Measurements from ENCODE around the gene PTGIR. TPM values are rescaled to one million over a fixed set of nuclear protein-coding genes. Genes with fewer than 3 reads are reported as not detected.

The PTGIR gene
- total and polyA plus RNA-seq, 10 of the 15 experiments (the other 5 are each of a cell fraction or from before 2014, with no cell fraction given): 0.34 to 29.1 (median 9.9) TPM

GRCh38 chr19:46601318-46602224 is 23.3 kb downstream of the PTGIR start, which contains the start of gene CALM3:
Gene CALM3, plus strand, starts transcription at chr19:46601330. Its CDS starts 105 bp downstream, at chr19:46601435.
- ChIA-PET CTCF (interaction anchor here (0.8 to 5.6 kb wide), 6 partner anchors 13 to 585 kb away, joined by 3 to 73 read pairs (median 19); partner anchors contain the start of gene DACT3), POLR2A (interaction anchor here (0.6 to 7.3 kb wide), 15 partner anchors 11 to 959 kb away, joined by 3 to 72 read pairs (median 5); partner anchors contain the start of genes DACT3, IRF2BP1 and PTGIR), RAD21 (ENCODE audit: unreplicated experiment) (interaction anchor here (0.9 to 4.7 kb wide), 8 partner anchors 11 to 143 kb away, joined by 3 to 48 read pairs (median 8); partner anchors contain the start of genes DACT3 and PRKD2), SMC1A (ENCODE audit: uncharacterized antibody, unreplicated experiment) (interaction anchor here (0.6 to 4.7 kb wide), 6 partner anchors 14 to 60 kb away, joined by 3 to 83 read pairs (median 4); partner anchors contain the start of gene DACT3)
- Histone ChIP-seq H3K79me2 (ENCODE audit: control insufficient read depth, insufficient read depth, low read length) (peaks cover 49% of the 10 kb centered on the region), H3K4me2 (ENCODE audit: control insufficient read depth, insufficient read depth) (peak within 1 kb of the TSS; percentile 93), H3K9me3 (replicated peaks; ENCODE audit: control insufficient read depth, insufficient read depth, low read length) (peaks cover 7% of the 10 kb centered on the region; the same call in 2 of the 3 replicates), H3K27me3 (replicated peaks in 1 of 2; ENCODE audit: control insufficient read depth in 2 of 2, insufficient read depth in 2 of 2, low read length in 1 of 2) (no peaks in the 10 kb centered on the region), H2AFZ (ENCODE audit: control insufficient read depth, low read depth, low read length) (peak within 1 kb of the TSS; percentile 97), H3K36me3 (ENCODE audit: control insufficient read depth in 2 of 2, insufficient read depth in 2 of 2, low read length in 1 of 2) (peaks cover 11% of the 10 kb centered on the region in 2 experiments), H3K4me3 (peak within 1 kb of the TSS; percentile 99), H3K4me1 (ENCODE audit: control insufficient read depth, insufficient read depth, low read length) (peaks cover 12% of the 10 kb centered on the region), H4K20me1 (ENCODE audit: control insufficient read depth, insufficient read depth) (peaks cover 8% of the 10 kb centered on the region), H3K27ac (ENCODE audit: control insufficient read depth, insufficient read depth) (peak within 1 kb of the TSS; percentile 98), H3K9ac (ENCODE audit: control insufficient read depth, insufficient read depth, low read length) (peak within 1 kb of the TSS; percentile 99)
- in situ Hi-C loops (cut with MboI): no loop called here
- TSS peak; percentile 74 for BruUV-seq (replicated peaks)
- FAIRE-seq (no peak), DNase-seq (ENCODE audit: low read depth, low spot score) (no peak), ATAC-seq (peak; percentile 2; the same call in 2 of the 3 replicates)
- under 1% methylated on average over 38 of the region's 51 CpGs for WGBS (ENCODE audit: insufficient coverage, insufficient replicate concordance, low lambda C conversion rate, missing lambda C conversion rate)
- intact Hi-C loops (cut with micrococcal nuclease; ENCODE audit: unreplicated experiment): no loop called here
- TF ChIP-seq STAT1 (conservative IDR thresholded peaks at IDR 0.05): no peak
- TF ChIP-seq SIN3A (IDR thresholded peaks at IDR 0.05; ENCODE audit: low read depth, low read length): 0 out of 2 replicates have a peak, but pooled peaks have one; percentile 8
- 0 out of 2 replicates have a peak, but pooled peaks have one; percentile 0 for TF ChIP-seq MAX (IDR thresholded peaks at IDR 0.05; ENCODE audit: low read depth, low read length)
- 0 out of 2 replicates have a peak, but pooled peaks have one; percentile 9 for TF ChIP-seq MLLT1 (IDR thresholded peaks at IDR 0.05)
- 0 out of 2 replicates have a peak, but pooled peaks have one; percentile 51 for TF ChIP-seq ZNF687 (IDR thresholded peaks at IDR 0.05)
- TF ChIP-seq SMARCA5 (IDR thresholded peaks at IDR 0.05): peak; percentile 79; the same call in 1 of the 2 replicates
- no peak for TF ChIP-seq ZNF592 (IDR thresholded peaks at IDR 0.05)
- 0 out of 2 replicates have a peak, but pooled peaks have one; percentile 4 for TF ChIP-seq YY1 (IDR thresholded peaks at IDR 0.05; ENCODE audit: low read depth, low read length)
- TF ChIP-seq RELA (IDR thresholded peaks at IDR 0.05; ENCODE audit: borderline replicate concordance, partially characterized antibody): no peak
- no peak for TF ChIP-seq FOS (IDR thresholded peaks at IDR 0.05; ENCODE audit: borderline replicate concordance, extremely low read depth, insufficient read length)

Measured in GM12878 (cell line).